GM12891 (cell line): Measurements from ENCODE around the gene DNAAF3.
"Not testable (repeated sequence)": the region's sequence is repeated elsewhere in the genome, so short reads cannot be mapped to it uniquely, and the experiment has no call there.

Experiments
- DNase-seq: peaks from one replicate; pipeline ENCODE4 v3.0.0; 2011; ENCODE audit warnings: low spot score; ENCODE audit not compliant: insufficient read length
- FAIRE-seq: peaks from 2 replicates; lab custom pipeline; 2011; peaks lifted over from hg19 to GRCh38; lab: Jason Lieb, UNC
- PAX5 ChIP-seq: IDR thresholded peaks from 2 replicates; pipeline ENCODE4 v1.6.1; 2011; ENCODE audit warnings: low read length, moderate library complexity, mild to moderate bottlenecking; ENCODE audit not compliant: insufficient read depth, severe bottlenecking
- POLR2A ChIP-seq: IDR thresholded peaks from 2 replicates; pipeline ENCODE4 v1.6.1; 2011; ENCODE audit warnings: low read depth, low read length, control low read depth
- POLR2AphosphoS5 ChIP-seq: IDR thresholded peaks from 2 replicates; pipeline ENCODE4 v1.6.1; 2011; ENCODE audit warnings: low read depth, low read length, control low read depth
- POU2F2 ChIP-seq: IDR thresholded peaks from 2 replicates; pipeline ENCODE4 v1.6.1; 2011; ENCODE audit warnings: low read depth, mild to moderate bottlenecking, control low read depth, low read length, moderate library complexity
- SPI1 ChIP-seq: IDR thresholded peaks from 2 replicates; pipeline ENCODE4 v1.6.1; 2011; ENCODE audit warnings: low read depth, low read length, control low read depth
- TAF1 ChIP-seq: IDR thresholded peaks from 2 replicates; pipeline ENCODE4 v1.6.1; 2011; ENCODE audit warnings: low read depth, low read length, control low read depth

DNAAF3 gene

DNA sequence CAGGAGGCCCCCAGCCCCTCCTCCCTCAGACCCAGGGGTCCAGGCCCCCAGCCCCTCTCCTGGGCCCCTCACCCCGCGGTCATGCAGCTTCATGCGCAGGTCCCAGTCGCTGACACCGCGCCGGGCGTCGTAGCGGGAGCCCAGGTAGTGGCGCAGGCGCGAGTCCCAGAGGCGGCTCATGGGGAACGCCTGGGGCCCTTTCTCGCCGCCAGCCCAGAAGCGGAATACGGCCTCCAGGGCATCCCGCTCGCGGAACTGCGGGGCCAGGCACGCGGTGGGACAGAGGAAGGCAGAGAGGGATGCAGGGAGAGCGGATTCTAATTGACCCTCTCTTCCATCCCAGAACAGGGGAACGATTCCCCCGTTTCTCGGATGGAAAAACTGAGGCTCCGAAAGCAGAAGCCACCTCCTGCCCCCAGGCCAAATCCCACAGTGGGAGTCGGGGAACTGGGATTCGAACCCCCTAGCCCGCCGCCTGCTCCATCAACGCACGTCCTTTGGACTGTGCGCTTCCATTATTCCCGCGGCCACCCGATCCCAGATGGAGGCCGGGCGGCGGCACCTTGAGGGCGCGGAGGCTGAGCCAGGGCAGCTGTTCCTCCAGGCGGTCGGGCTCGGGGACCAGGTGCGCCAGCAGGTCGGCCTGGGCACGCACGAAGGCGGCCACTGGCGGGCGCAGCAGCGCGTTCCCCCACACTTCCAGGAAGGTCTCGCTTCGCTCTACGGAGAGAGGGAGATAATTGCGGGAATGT lies 4.7 kb downstream of the DNAAF3 start:
- FAIRE-seq = no peak
- TF ChIP-seq POU2F2 = no peak
- no peak for TF ChIP-seq SPI1
- no peak for TF ChIP-seq POLR2A
- no peak for TF ChIP-seq POLR2AphosphoS5
- TF ChIP-seq PAX5 = no peak
- no peak for TF ChIP-seq TAF1
- no peak for DNase-seq

DNA sequence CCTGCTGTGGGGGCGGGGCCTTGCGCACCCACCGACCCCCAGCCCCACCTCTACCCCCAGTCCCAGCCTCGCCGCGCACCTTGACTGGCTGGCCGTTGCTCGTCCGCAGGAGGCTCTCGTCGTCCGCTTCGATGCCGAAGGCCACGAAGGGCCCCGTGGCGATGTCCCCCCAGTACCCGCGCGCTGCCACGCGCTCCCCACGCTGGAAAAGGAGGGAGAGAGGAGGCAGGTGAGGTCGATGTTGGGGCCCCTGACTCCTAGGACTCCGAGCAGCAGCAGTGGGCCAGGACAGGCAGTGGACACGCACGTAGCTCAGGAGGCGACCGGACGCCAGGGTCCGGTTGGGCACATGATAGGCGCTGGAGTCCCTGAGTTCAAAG lies 5.4 kb downstream of the DNAAF3 start:
- TF ChIP-seq POLR2AphosphoS5 (no peak), POU2F2 (no peak), TAF1 (no peak), POLR2A (no peak), SPI1 (no peak), PAX5 (no peak)
- no peak for FAIRE-seq
- no peak for DNase-seq

DNA sequence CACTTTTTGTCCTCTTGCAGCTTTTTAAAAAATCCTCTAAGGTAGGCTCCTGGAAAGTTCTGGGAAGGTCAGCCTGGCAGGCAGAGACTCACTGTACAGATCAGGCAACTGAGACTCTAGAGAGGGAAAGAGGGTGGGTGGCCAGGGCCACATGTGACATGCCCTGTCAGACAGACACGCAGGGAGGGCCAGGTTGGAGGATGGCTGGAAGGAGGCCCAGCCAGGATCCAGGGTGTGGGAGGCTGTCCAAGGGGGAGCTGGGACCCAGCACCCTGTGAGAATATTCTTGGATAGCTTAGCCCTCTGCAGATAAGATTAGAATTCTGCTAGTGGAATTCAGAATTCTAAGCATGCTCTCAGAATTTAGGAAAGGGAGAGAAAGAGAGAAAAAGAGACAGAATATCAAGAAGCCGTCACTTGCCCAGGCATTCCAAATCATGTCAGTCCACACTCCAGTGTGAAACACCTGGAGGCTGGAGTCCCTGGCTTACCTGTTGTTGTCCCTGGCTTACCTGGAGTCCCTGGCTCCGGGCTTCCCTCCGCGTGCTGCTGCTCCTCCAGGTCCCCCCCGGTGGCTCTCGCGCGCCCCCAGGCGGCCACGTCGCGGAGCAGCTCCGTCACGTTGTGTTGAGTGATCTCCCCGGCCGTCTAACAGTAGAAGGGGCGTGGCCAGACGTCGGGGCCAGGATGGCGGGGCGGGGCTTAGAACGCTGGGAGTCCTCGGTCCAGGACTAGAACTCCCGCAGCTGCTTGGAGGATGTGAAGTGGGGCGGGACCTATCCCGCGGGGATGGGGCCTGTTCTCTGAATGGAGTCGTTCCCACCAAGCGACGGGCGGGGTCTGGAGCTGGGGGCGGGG lies 6.1 kb downstream of the DNAAF3 start:
- DNase-seq (peak; percentile 99), FAIRE-seq (peak; percentile 93)
- no peak for TF ChIP-seq POLR2AphosphoS5
- no peak for TF ChIP-seq POLR2A
- TF ChIP-seq POU2F2 = peak; percentile 17; the same call in 1 of the 2 replicates

DNA sequence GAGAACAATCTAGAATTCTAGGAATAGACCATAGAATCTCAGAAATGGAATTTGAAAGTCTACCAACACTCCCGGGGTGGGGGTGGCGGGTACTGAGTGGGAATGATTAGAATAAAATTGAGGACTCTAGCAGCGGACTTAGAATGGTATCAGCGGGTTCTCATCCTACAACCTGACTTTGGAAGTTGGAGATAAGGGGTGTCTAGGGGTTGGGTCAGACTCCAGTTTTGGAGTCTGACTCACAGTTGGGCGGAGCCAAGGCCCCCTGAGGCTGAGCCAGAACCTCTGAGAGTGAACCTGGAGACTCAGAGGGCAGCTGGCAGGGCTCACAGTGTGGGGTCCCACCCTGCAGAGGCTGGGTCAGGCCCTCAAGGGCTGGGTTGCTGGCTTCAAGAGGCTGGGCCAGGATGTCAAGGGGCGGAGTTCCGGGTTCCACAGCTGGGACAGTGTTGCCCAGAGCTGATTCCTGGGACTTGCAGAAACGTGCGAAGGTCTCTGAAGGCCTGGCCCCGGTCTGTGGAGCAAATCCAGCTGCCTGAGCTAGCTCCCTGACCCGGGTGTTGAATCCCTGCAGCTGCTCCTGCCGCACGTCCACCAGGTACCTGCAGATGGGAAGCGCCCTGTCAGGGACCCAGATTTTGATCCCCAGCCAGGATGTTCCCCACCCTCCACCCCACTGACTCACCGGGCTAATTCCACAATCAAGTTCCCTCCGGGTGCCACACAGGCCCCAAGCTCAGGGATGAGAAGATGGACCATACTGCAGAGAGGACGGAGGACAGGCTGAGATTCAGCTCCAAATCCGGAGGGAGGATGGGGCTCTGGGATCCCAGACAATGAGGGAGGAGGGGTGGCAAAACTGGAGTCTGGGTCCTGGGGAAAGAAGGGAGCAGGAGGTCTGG lies 7.3 kb downstream of the DNAAF3 start:
- DNase-seq (no peak), FAIRE-seq (no peak)
- TF ChIP-seq POU2F2 (no peak), POLR2A (no peak), PAX5 (no peak), POLR2AphosphoS5 (no peak), TAF1 (no peak), SPI1 (no peak)

DNA sequence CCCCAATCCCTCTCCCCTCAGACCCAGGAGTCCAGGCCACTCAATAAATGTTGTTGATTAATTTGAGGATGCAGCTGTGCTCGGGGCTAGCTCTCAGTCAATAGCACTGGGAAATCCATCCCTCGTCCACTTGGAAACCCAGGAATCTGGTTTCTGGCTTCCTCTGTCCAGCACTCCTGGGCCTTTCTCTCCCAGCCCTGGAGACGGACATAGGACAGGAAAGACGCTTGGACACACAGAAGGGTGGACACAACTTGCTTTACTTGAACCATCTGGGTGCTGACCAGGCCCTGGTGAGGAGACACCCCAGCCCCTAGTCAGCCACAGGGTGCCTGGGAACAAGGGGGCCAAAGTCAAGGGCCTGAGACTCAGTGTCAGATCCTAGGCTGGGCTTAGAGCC lies 8.0 kb downstream of the DNAAF3 start:
- no peak for DNase-seq
- no peak for FAIRE-seq
- TF ChIP-seq TAF1 (no peak), SPI1 (no peak), POU2F2 (no peak), POLR2A (no peak), POLR2AphosphoS5 (no peak), PAX5 (no peak)

DNA sequence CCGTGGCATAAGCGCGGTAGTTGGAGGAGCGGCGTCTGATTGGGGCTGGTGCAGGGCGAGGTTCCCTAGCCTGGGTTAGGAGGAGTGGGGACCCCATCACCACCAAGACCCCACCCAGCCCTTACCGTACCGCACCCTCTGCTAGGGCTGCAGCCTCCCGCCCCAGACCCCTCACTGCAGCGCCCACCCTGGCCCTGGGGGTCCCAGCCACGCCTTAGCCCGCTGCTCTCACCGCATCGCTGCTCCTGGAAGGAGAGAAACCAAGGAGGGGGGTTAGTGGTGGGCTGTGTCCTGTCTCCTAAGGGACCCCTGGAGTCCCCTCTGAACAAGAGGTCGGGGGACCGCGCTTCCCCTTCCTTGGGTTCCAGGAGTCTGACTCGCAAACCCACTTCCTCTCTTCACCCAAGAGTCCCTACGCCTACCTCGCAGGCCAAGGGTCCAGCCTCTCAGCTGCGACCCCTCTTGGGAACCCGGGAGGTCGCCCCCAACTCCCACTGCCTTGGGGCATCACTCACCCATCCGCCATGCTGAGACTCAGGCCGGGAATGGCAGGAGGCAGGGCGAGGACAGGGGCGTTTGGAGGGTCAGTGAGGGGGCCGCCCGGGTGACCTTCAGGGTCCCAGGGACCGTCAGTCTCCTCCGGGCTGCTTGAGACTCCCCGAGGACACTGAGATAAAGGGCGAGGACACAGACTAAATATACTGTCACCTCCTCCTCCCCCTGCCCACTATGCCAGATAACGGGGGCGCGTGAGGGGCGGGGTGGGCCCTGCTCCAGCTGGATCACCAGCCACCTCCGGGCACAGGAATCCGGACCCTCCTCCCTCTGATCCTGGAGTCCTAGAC lies 9.1 kb downstream of the DNAAF3 start, which contains the start of gene TNNI3:
Gene TNNI3 (minus strand): TSS at position 669 of the 845 bp plus-strand sequence. CDS start 143 bp downstream, at position 526.
- no peak for FAIRE-seq

DNA sequence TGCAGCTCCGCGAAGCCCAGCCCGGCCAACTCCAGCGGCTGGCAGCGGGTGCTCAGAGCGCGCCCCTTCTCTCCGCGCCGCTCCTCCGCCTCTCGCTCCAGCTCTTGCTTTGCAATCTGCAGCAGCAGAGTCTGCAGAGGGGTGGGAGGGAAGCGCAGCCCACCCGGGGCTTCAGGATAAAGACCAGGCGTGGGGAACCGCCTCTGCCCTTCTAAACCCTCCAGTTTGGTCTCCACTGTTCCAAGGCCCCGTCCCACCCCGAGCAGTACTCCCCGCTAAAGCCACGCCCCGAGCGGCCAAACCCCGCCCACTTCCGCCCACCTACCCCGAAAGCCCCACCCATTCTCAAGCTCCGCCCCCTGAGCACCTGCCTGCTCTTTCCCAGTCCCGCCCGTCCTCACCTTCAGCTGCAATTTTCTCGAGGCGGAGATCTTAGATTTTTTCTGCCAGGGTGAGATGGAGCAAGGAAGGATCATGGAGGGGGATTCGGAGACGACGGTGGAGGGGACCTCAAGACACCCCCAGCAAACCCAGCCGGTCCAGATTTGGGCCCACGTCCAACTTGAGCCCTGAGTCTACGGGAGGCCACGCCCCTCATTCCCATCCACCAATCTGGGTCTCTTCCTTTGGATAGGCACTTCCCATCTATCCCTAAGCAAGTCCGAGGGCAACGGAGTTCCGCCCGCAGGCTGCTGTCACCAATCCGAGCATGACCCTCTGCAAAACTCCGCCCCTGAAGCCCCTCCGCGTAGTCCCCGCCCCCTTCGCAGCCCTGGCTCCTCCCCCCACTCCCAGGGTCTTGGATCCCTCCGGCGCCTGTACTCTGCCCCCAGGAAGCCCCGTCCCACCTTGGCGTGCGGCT lies 10.0 kb downstream of the DNAAF3 start:
- no peak for FAIRE-seq
- peak; percentile 66 for DNase-seq
- no peak for TF ChIP-seq POLR2AphosphoS5
- no peak for TF ChIP-seq POLR2A
- TF ChIP-seq TAF1 = no peak
- no peak for TF ChIP-seq SPI1
- no peak for TF ChIP-seq PAX5
- no peak for TF ChIP-seq POU2F2

More for the DNA sequence above, 9.1 kb downstream of the DNAAF3 start, which contains the start of gene TNNI3:
- DNase-seq = no peak
- TF ChIP-seq POU2F2 (no peak), TAF1 (no peak), PAX5 (no peak), POLR2A (no peak), SPI1 (no peak), POLR2AphosphoS5 (no peak)

DNA sequence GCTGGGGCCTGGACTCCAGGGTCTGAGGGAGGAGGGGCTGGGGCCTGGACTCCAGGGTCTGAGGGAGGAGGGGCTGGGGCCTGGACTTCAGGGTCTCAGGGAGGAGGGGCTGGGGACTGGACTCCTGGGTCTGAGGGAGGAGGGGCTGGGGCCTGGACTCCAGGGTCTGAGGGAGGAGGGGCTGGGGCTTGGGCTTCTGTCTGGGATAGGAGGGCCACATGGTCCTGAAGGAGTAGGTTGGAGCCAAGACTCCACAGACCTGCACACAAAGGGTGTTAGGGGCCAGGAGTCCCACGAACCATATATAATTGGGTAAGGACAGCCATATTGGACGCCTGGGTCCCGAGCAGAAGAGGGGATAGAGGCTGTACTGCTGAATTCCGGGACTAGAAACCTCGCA lies 10.6 kb downstream of the DNAAF3 start:
- not testable (repeated sequence) for FAIRE-seq, DNase-seq
